ENCODE results near the gene ACO2. TPM values are rescaled to one million over a fixed set of nuclear protein-coding genes. Genes with fewer than 3 reads are reported as not detected.

Gene ACO2
- total and polyA plus RNA-seq, 2 of the 13 experiments (the other 11 are each of a cell fraction or from before 2014, with no cell fraction given) = 19.2 to 45.6 TPM

DNA sequence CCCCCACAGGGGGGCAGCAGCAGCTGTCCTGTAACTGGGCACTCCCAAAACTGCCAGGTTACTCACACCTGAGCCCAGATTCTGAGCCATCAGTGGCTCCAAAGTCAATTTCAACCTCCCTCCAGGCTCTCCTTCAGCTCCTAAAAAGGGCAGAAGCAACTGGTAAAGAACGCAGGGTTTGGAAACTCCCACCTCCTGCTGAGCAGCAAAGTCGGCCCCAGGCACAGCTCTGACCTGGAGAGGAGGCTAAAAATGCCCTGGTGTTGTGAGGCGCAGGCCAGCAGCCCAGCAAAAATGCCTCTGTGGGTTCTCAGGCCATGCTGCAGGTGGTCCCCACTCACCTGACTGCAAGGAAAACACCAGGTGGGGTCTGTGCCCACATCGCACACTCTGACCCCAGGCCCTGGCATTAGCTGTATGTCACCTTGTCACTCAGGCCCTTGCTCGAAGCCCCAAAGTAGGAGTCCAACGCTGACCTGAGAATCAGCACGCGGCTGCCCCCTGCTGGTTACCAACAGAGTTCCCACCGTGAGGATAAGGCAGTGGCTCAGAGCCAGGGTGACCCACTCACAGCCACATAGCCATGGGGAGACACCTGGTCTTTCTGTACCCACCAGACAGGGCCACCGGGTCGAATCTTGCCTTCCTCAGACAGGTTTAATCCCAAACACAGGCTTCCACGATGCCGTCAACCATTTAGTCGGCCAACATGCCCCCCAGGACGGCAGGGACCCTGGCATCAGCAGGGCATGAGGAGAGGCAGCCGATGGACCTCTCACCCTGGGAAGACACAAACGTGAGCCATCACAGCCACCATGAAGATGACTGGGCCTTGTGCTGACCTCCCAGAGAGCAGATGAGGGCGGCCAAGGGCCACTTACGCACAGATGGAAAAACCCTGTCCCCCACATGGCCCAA, 64.2 kb downstream of the ACO2 start (continued):
- TF ChIP-seq MAZ (IDR thresholded peaks at IDR 0.05; ENCODE audit: borderline replicate concordance, low read depth, low read length) (no peak), MAZ (CRISPR knock-in tag; IDR thresholded peaks at IDR 0.05; ENCODE audit: low read depth) (no peak), SMAD1 (CRISPR knock-in tag; IDR thresholded peaks at IDR 0.05; ENCODE audit: borderline replicate concordance, low read depth) (no peak), MED13 (CRISPR knock-in tag; IDR thresholded peaks at IDR 0.05) (no peak), FOXM1 (CRISPR knock-in tag; IDR thresholded peaks at IDR 0.05) (no peak), ZNF510 (CRISPR knock-in tag; IDR thresholded peaks at IDR 0.05; ENCODE audit: low read depth) (no peak), TBX2 (CRISPR knock-in tag; IDR thresholded peaks at IDR 0.05; ENCODE audit: borderline replicate concordance) (no peak), ZNF672 (CRISPR knock-in tag; IDR thresholded peaks at IDR 0.05) (no peak), SALL1 (CRISPR knock-in tag; IDR thresholded peaks at IDR 0.05) (peak; percentile 45; the same call in 1 of the 2 replicates), SRSF4 (IDR thresholded peaks at IDR 0.05; ENCODE audit: low read depth, low read length, poor library complexity, severe bottlenecking) (no peak), NCOA2 (CRISPR knock-in tag; IDR thresholded peaks at IDR 0.05) (no peak), ZNF205 (CRISPR knock-in tag; IDR thresholded peaks at IDR 0.05) (no peak), EP300 (IDR thresholded peaks at IDR 0.05; ENCODE audit: low read depth in 2 of 2, low read length in 2 of 2) (no peak), EP300 (CRISPR knock-in tag; IDR thresholded peaks at IDR 0.05; ENCODE audit: borderline replicate concordance) (no peak), ZNF160 (CRISPR knock-in tag; IDR thresholded peaks at IDR 0.05) (no peak), ZNF546 (CRISPR knock-in tag; conservative IDR thresholded peaks at IDR 0.05) (no peak), SSRP1 (CRISPR knock-in tag; IDR thresholded peaks at IDR 0.05) (no peak), ZKSCAN5 (CRISPR knock-in tag; IDR thresholded peaks at IDR 0.05) (no peak), ZFP62 (CRISPR knock-in tag; IDR thresholded peaks at IDR 0.05) (no peak), ZNF790 (CRISPR knock-in tag; IDR thresholded peaks at IDR 0.05; ENCODE audit: borderline replicate concordance) (no peak), ZNF572 (CRISPR knock-in tag; IDR thresholded peaks at IDR 0.05) (peak; percentile 78; the same call in 1 of the 2 replicates)
- TF ChIP-seq, protein P1, sequence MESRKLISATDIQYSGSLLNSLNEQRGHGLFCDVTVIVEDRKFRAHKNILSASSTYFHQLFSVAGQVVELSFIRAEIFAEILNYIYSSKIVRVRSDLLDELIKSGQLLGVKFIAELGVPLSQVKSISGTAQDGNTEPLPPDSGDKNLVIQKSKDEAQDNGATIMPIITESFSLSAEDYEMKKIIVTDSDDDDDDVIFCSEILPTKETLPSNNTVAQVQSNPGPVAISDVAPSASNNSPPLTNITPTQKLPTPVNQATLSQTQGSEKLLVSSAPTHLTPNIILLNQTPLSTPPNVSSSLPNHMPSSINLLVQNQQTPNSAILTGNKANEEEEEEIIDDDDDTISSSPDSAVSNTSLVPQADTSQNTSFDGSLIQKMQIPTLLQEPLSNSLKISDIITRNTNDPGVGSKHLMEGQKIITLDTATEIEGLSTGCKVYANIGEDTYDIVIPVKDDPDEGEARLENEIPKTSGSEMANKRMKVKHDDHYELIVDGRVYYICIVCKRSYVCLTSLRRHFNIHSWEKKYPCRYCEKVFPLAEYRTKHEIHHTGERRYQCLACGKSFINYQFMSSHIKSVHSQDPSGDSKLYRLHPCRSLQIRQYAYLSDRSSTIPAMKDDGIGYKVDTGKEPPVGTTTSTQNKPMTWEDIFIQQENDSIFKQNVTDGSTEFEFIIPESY (CRISPR knock-in tag; IDR thresholded peaks at IDR 0.05) = peak; percentile 30; the same call in 1 of the 2 replicates
- TF ChIP-seq, protein P2, sequence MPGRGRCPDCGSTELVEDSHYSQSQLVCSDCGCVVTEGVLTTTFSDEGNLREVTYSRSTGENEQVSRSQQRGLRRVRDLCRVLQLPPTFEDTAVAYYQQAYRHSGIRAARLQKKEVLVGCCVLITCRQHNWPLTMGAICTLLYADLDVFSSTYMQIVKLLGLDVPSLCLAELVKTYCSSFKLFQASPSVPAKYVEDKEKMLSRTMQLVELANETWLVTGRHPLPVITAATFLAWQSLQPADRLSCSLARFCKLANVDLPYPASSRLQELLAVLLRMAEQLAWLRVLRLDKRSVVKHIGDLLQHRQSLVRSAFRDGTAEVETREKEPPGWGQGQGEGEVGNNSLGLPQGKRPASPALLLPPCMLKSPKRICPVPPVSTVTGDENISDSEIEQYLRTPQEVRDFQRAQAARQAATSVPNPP (CRISPR knock-in tag; IDR thresholded peaks at IDR 0.05) = no peak
- TF ChIP-seq, protein P3, sequence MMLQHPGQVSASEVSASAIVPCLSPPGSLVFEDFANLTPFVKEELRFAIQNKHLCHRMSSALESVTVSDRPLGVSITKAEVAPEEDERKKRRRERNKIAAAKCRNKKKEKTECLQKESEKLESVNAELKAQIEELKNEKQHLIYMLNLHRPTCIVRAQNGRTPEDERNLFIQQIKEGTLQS (CRISPR knock-in tag; IDR thresholded peaks at IDR 0.05) = no peak
- TF ChIP-seq, protein P4, sequence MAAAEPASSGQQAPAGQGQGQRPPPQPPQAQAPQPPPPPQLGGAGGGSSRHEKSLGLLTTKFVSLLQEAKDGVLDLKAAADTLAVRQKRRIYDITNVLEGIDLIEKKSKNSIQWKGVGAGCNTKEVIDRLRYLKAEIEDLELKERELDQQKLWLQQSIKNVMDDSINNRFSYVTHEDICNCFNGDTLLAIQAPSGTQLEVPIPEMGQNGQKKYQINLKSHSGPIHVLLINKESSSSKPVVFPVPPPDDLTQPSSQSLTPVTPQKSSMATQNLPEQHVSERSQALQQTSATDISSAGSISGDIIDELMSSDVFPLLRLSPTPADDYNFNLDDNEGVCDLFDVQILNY (CRISPR knock-in tag; conservative IDR thresholded peaks at IDR 0.05) = no peak
- TF ChIP-seq, protein P5, sequence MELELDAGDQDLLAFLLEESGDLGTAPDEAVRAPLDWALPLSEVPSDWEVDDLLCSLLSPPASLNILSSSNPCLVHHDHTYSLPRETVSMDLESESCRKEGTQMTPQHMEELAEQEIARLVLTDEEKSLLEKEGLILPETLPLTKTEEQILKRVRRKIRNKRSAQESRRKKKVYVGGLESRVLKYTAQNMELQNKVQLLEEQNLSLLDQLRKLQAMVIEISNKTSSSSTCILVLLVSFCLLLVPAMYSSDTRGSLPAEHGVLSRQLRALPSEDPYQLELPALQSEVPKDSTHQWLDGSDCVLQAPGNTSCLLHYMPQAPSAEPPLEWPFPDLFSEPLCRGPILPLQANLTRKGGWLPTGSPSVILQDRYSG (CRISPR knock-in tag; IDR thresholded peaks at IDR 0.05) = no peak

Measured in HepG2 (cell line).